ENCODE results near the gene S100A5. TPM values are rescaled to one million over a fixed set of nuclear protein-coding genes. Genes with fewer than 3 reads are reported as not detected.

S100A5 gene
- total RNA-seq, 1 donor, result not detected

GRCh38 chr1:153536012-153536670 is 4.6 kb downstream of the S100A5 start:
- peak overlapping the region; percentile 86 for H3K4me3 ChIP-seq (ENCODE audit: low read depth, low read length)
- peak; percentile 90 for DNase-seq (ENCODE audit: low read depth)
- TF ChIP-seq, protein P1, sequence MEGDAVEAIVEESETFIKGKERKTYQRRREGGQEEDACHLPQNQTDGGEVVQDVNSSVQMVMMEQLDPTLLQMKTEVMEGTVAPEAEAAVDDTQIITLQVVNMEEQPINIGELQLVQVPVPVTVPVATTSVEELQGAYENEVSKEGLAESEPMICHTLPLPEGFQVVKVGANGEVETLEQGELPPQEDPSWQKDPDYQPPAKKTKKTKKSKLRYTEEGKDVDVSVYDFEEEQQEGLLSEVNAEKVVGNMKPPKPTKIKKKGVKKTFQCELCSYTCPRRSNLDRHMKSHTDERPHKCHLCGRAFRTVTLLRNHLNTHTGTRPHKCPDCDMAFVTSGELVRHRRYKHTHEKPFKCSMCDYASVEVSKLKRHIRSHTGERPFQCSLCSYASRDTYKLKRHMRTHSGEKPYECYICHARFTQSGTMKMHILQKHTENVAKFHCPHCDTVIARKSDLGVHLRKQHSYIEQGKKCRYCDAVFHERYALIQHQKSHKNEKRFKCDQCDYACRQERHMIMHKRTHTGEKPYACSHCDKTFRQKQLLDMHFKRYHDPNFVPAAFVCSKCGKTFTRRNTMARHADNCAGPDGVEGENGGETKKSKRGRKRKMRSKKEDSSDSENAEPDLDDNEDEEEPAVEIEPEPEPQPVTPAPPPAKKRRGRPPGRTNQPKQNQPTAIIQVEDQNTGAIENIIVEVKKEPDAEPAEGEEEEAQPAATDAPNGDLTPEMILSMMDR (IDR thresholded peaks at IDR 0.05; ENCODE audit: insufficient read depth, low read depth, low read length), result no peak

- H3K4me3 ChIP-seq (ENCODE audit: low read depth, low read length), result peak within 1 kb of the TSS; percentile 86
- TF ChIP-seq, protein P1 (IDR thresholded peaks at IDR 0.05; ENCODE audit: insufficient read depth, low read depth, low read length), result no peak
- DNase-seq (ENCODE audit: low read depth), result peak; percentile 50
Measured at GRCh38 chr1:153535242-153536011, 5.3 kb downstream of the S100A5 start, which contains the start of gene S100A6. Gene S100A6, minus strand, starts transcription at chr1:153535991. Its CDS starts 652 bp downstream, at chr1:153535339.

DNA sequence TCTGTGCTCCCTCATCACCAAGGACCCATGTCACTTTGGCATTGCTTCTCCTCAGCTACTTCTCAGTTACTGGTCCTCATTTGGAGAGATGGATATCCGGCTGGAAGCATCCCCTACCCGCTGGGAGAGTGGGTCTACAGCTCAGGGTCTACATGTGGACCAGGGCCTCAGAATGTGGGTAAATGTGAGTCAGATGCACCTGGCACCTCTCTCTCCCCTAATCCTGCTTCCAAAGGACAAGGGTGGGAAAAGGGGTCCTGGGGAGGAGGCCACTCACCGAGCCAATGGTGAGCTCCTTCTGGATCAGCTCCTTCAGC is 5.9 kb downstream of the S100A5 start:
- no peak for DNase-seq (ENCODE audit: low read depth)
- peak overlapping the region; percentile 86 for H3K4me3 ChIP-seq (ENCODE audit: low read depth, low read length)
- TF ChIP-seq, protein P1 (IDR thresholded peaks at IDR 0.05; ENCODE audit: insufficient read depth, low read depth, low read length), result no peak

DNA sequence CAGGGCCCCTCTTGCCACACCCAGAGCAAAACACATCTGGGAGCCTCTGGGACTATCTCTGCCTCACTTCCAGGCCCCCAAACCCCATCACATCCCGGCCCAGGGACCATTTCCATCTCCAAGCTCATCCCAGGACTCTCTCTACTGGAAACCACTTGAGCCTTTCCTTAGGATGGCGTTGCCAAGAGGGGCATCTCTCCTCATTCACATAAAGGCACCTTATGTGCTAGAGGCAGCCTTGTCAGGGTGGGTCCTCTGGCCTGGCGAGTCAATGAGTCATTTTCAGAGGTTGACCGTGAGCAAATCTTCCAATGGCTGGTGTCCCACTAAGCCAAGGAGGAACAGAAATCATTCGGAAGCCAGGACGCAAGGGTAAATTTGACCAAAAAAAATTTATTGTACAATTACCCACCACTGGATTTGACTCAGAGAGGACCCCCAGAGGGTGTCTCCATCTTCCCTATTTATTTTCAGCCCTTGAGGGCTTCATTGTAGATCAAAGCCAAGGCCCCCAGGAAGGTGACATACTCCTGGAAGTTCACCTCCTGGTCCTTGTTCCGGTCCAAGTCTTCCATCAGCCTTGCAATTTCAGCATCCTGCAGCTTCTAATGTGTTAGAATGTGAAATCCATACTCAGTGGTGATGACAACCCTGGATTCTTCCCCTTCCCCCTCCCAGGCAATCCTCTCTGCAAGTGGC is 6.4 kb downstream of the S100A5 start:
- TF ChIP-seq, protein P1 (IDR thresholded peaks at IDR 0.05; ENCODE audit: insufficient read depth, low read depth, low read length), result no peak
- peak overlapping the region; percentile 86 for H3K4me3 ChIP-seq (ENCODE audit: low read depth, low read length)
- DNase-seq (ENCODE audit: low read depth), result peak; percentile 50

GRCh38 chr1:153533689-153534201 is 7.0 kb downstream of the S100A5 start:
- peak overlapping the region; percentile 86 for H3K4me3 ChIP-seq (ENCODE audit: low read depth, low read length)
- DNase-seq (ENCODE audit: low read depth), result peak; percentile 90
- TF ChIP-seq, protein P1 (IDR thresholded peaks at IDR 0.05; ENCODE audit: insufficient read depth, low read depth, low read length), result no peak

DNA sequence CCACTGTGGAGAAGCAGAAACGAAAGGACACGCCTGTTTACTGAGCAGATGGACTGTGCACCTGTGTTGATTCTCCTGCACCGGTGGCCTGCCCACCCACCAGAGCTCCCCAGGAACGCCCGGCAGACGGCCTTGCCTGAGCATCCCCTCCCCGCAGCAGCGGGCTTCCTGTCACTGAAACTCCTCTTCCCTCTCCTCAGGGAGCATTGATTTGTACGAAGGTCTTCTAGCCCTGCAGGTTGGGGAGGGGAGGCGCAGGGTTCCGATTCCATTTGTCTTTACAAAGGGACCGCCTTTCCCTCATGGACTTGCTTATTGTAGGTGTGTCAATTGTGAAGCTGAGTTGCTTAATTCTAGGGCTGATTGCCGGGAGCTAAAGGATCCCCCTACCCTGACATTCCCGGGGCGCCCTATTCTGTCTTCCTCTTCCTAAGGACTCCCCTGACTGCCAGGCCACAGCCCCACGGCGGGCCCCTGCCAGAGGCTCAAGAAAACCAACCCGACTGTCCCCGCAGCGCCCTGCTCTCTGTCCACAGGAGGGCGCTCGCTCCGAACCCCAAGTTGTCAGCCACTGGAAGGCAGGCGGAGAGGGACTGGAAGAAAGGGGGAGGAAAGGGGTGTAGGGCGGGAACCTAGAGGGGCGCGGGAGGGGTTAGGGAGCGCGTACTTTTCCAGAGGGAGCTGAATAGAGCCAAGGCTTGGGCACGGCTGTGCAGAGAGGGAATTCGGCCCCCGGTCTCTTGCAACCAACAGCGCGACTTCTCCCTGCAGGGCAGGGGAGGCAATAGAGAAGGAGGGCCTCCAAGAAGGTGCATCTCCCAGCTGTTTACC is 7.8 kb downstream of the S100A5 start:
- peak; percentile 93 for DNase-seq (ENCODE audit: low read depth)
- TF ChIP-seq, protein P1 (IDR thresholded peaks at IDR 0.05; ENCODE audit: insufficient read depth, low read depth, low read length), result peak; percentile 96
- peak overlapping the region; percentile 86 for H3K4me3 ChIP-seq (ENCODE audit: low read depth, low read length)
